ENCODE measurements around the gene MRPS22. TPM values are rescaled to one million over a fixed set of nuclear protein-coding genes. Genes with fewer than 3 reads are reported as not detected.

MRPS22 gene
- total RNA-seq, 1 experiment from 2014 or later, result 45.7 TPM

DNA sequence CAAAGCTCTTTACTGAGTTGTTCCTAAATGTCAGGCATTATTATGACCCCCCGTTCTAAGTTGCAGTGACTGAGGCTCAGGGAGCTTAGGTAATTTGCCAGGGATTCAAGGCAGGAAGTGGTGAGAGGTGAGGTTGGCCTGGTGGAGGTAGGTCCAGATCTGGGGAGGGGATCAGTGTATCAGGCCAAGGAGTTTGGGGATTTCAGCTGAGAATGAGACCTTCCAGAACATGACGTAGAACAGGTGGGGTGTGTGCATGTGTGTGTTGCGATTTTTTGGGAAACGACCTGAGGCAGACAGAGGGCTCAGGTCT is 41.1 kb upstream of the MRPS22 start:
- no peak overlapping the region for H4K91ac ChIP-seq (ENCODE audit: insufficient read length, low read depth, low read length)
- TF ChIP-seq, protein P1, sequence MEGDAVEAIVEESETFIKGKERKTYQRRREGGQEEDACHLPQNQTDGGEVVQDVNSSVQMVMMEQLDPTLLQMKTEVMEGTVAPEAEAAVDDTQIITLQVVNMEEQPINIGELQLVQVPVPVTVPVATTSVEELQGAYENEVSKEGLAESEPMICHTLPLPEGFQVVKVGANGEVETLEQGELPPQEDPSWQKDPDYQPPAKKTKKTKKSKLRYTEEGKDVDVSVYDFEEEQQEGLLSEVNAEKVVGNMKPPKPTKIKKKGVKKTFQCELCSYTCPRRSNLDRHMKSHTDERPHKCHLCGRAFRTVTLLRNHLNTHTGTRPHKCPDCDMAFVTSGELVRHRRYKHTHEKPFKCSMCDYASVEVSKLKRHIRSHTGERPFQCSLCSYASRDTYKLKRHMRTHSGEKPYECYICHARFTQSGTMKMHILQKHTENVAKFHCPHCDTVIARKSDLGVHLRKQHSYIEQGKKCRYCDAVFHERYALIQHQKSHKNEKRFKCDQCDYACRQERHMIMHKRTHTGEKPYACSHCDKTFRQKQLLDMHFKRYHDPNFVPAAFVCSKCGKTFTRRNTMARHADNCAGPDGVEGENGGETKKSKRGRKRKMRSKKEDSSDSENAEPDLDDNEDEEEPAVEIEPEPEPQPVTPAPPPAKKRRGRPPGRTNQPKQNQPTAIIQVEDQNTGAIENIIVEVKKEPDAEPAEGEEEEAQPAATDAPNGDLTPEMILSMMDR (conservative IDR thresholded peaks at IDR 0.05), result no peak
- H2BK120ac ChIP-seq (ENCODE audit: low read depth, low read length, poor library complexity, severe bottlenecking), result no peak overlapping the region
- WGBS (ENCODE audit: extremely low coverage, insufficient read length, low lambda C conversion rate), result no CpG with 5 or more reads among the region's 4 CpGs
- no peaks in the 10 kb centered on the region for H3K79me2 ChIP-seq (ENCODE audit: insufficient read depth, low read length)
- H3K27ac Mint-ChIP-seq, result no peak overlapping the region; a peak in 1 of 7 replicates
- H3K9me3 Mint-ChIP-seq, result no peaks in the 10 kb centered on the region
- H3K23ac ChIP-seq (ENCODE audit: insufficient read length, low read depth, low read length), result no peak overlapping the region
- H3K4ac ChIP-seq (ENCODE audit: low read depth, low read length), result no peak overlapping the region
- H3K4me2 ChIP-seq (ENCODE audit: insufficient read depth, insufficient read length, low read length), result no peak overlapping the region
- H2BK15ac ChIP-seq (ENCODE audit: low read depth, low read length), result no peak overlapping the region
- H3K9ac ChIP-seq (ENCODE audit: extremely low read depth, insufficient read length, low read length), result no peak overlapping the region
- H2BK12ac ChIP-seq (ENCODE audit: insufficient read length, low read depth, low read length), result no peak overlapping the region
- H3K9me3 ChIP-seq (ENCODE audit: control insufficient read depth, low read depth, low read length), result no peaks in the 10 kb centered on the region
- no peaks in the 10 kb centered on the region for H4K20me1 ChIP-seq (ENCODE audit: control insufficient read depth, insufficient read depth, insufficient read length)
- H2BK5ac ChIP-seq (ENCODE audit: insufficient read length, low read length), result no peak overlapping the region
- H2AK5ac ChIP-seq (ENCODE audit: insufficient read length, low read length), result no peak overlapping the region
- H3T11ph ChIP-seq (ENCODE audit: low read length), result no peak overlapping the region
- no peak overlapping the region for H2AFZ ChIP-seq (ENCODE audit: low read length)
- no peaks in the 10 kb centered on the region for H3K4me1 ChIP-seq (ENCODE audit: insufficient read depth, low read length)
- no peaks in the 10 kb centered on the region; the same call in 1 of the 2 replicates for H3K27me3 Mint-ChIP-seq (ENCODE audit: low read depth)
- H3K27me3 ChIP-seq (ENCODE audit: insufficient read depth, low read length), result no peaks in the 10 kb centered on the region
- H3K14ac ChIP-seq (ENCODE audit: insufficient read depth, low read length), result no peak overlapping the region
- no peak overlapping the region for H4K8ac ChIP-seq (replicated peaks; ENCODE audit: insufficient read length, low read depth, low read length)
- H4K5ac ChIP-seq (ENCODE audit: insufficient read length, low read depth, low read length), result no peak overlapping the region
- no peak for DNase-seq
- H3K56ac ChIP-seq (ENCODE audit: insufficient read length, low read depth, low read length), result no peak overlapping the region
- peaks cover 8 to 16% of the 10 kb centered on the region in 2 experiments for H3K4me1 Mint-ChIP-seq
- 0 out of 7 replicates have a peak, but pooled peaks cover 0 to 2% (median 0%) of the 10 kb centered on the region in 3 experiments for H3K36me3 Mint-ChIP-seq (ENCODE audit: insufficient read depth in 1 of 3, low read depth in 3 of 3)
- H3K18ac ChIP-seq (ENCODE audit: insufficient read length, low read depth, low read length), result no peak overlapping the region
- no peaks in the 10 kb centered on the region for H3K79me1 ChIP-seq (ENCODE audit: insufficient read depth, low read depth, low read length, poor library complexity, severe bottlenecking)
- no peak overlapping the region for H3K27ac ChIP-seq (ENCODE audit: insufficient read length, low read depth, low read length)
- no peaks in the 10 kb centered on the region for H3K23me2 ChIP-seq (ENCODE audit: insufficient read length, low read depth, low read length, poor library complexity, severe bottlenecking)
- H2BK20ac ChIP-seq (ENCODE audit: low read depth, low read length, poor library complexity, severe bottlenecking), result no peak overlapping the region
- H3K4me3 Mint-ChIP-seq, result no peak overlapping the region

All from H9 (cell line).